GM18520 (cell line): ENCODE data around the gene MKRN2.
"Not testable (repeated sequence)": the region's sequence is repeated elsewhere in the genome, so short reads cannot be mapped to it uniquely, and the experiment has no call there.

Experiments used
- ATAC-seq: cut with Tn5 transposase; IDR thresholded peaks from one replicate; pipeline ENCODE4 v1.9.1; 2021; ENCODE audit not compliant: unreplicated experiment

Gene MKRN2

GRCh38 chr3:12624964-12625363 lies 68.1 kb downstream of the MKRN2 start:
- not testable (repeated sequence) for ATAC-seq

GRCh38 chr3:12627370-12627769 lies 70.5 kb downstream of the MKRN2 start:
- no peak for ATAC-seq

GRCh38 chr3:12628813-12629212 lies 71.9 kb downstream of the MKRN2 start:
- ATAC-seq = no peak

- ATAC-seq = no peak
Observed at GRCh38 chr3:12629560-12629959, 72.7 kb downstream of the MKRN2 start.

- ATAC-seq = no peak
Observed at GRCh38 chr3:12630292-12630691, 73.4 kb downstream of the MKRN2 start.

- ATAC-seq = not testable (repeated sequence)
Observed at GRCh38 chr3:12630843-12631242, 74.0 kb downstream of the MKRN2 start.

GRCh38 chr3:12632523-12632922 lies 75.6 kb downstream of the MKRN2 start:
- no peak for ATAC-seq

- no peak for ATAC-seq
Observed at GRCh38 chr3:12633108-12633507, 76.2 kb downstream of the MKRN2 start.
